Trophoblast cell (in vitro differentiated cells and primary cell): ENCODE results near the gene HEMK1.

Experiments used
- DNase-seq, 2 donors: peaks; one replicate each; pipeline ENCODE4 v3.0.0-alpha.2; 2016
- H2AFZ ChIP-seq: 2 replicates; pipeline ENCODE4 v1.6.1; 2013; ENCODE audit warnings: low read length, moderate library complexity, mild to moderate bottlenecking; ENCODE audit not compliant: insufficient read depth, poor library complexity
- H2AK5ac ChIP-seq: 2 replicates; pipeline ENCODE4 v1.6.1; 2013; ENCODE audit warnings: mild to moderate bottlenecking, low read length
- H2BK120ac ChIP-seq: 2 replicates; pipeline ENCODE4 v1.6.1; 2013; ENCODE audit warnings: low read length, mild to moderate bottlenecking, moderate library complexity; ENCODE audit not compliant: insufficient read depth, poor library complexity
- H2BK12ac ChIP-seq: 2 replicates; pipeline ENCODE4 v1.6.1; 2013; ENCODE audit warnings: mild to moderate bottlenecking, low read length, moderate library complexity
- H2BK5ac ChIP-seq: 2 replicates; pipeline ENCODE4 v1.6.1; 2013; ENCODE audit warnings: low read length, low read depth, moderate library complexity, mild to moderate bottlenecking; ENCODE audit not compliant: poor library complexity
- H3K14ac ChIP-seq: 2 replicates; pipeline ENCODE4 v1.6.1; 2013; ENCODE audit warnings: mild to moderate bottlenecking, low read length
- H3K18ac ChIP-seq: 2 replicates; pipeline ENCODE4 v1.6.1; 2013; ENCODE audit warnings: mild to moderate bottlenecking, low read length
- H3K23ac ChIP-seq: 2 replicates; pipeline ENCODE4 v1.6.1; 2013; ENCODE audit warnings: low read length
- H3K27ac ChIP-seq: 2 replicates; pipeline ENCODE4 v1.5.1; 2013; ENCODE audit warnings: low read depth, mild to moderate bottlenecking, inconsistent platforms, low read length, moderate library complexity
- H3K27me3 ChIP-seq: 2 replicates; pipeline ENCODE4 v1.6.1; 2013; ENCODE audit warnings: inconsistent platforms, mild to moderate bottlenecking, low read length, moderate library complexity; ENCODE audit not compliant: insufficient read depth
- H3K36me3 ChIP-seq, 2 experiments: 1 replicate in 1 of 2; 2 replicates in 1 of 2; pipeline ENCODE4 v1.6.1; 2013; ENCODE audit warnings: low read length in 2 of 2, mild to moderate bottlenecking in 2 of 2, moderate library complexity in 1 of 2; ENCODE audit not compliant: insufficient read depth in 2 of 2, control insufficient read depth in 1 of 2
- H3K4ac ChIP-seq: 2 replicates; pipeline ENCODE4 v1.6.1; 2013; ENCODE audit warnings: low read depth, mild to moderate bottlenecking, low read length, moderate library complexity
- H3K4me1 ChIP-seq, 2 experiments: 1 replicate in 1 of 2; 2 replicates in 1 of 2; pipeline ENCODE4 v1.6.1; 2013; ENCODE audit warnings: low read length in 2 of 2, mild to moderate bottlenecking in 2 of 2, moderate library complexity in 1 of 2; ENCODE audit not compliant: insufficient read depth in 2 of 2, control insufficient read depth in 1 of 2
- H3K4me2 ChIP-seq: 2 replicates; pipeline ENCODE4 v1.6.1; 2013; ENCODE audit warnings: inconsistent platforms, mild to moderate bottlenecking, low read length, moderate library complexity
- H3K4me3 ChIP-seq: 2 replicates; pipeline ENCODE4 v1.5.1; 2013; ENCODE audit warnings: mild to moderate bottlenecking, low read depth, low read length, inconsistent platforms
- H3K79me1 ChIP-seq: one replicate; pipeline ENCODE4 v1.6.1; 2013; ENCODE audit warnings: low read length
- H3K79me2 ChIP-seq: 2 replicates; pipeline ENCODE4 v1.6.1; 2013; ENCODE audit warnings: low read length, mild to moderate bottlenecking; ENCODE audit not compliant: control insufficient read depth, insufficient read depth, poor library complexity
- H3K9ac ChIP-seq: 2 replicates; pipeline ENCODE4 v1.6.1; 2013; ENCODE audit warnings: mild to moderate bottlenecking, low read length
- H3K9me3 ChIP-seq: 2 replicates; pipeline ENCODE4 v1.6.1; 2013; ENCODE audit warnings: low read depth, mild to moderate bottlenecking, control low read depth, inconsistent platforms, low read length; ENCODE audit not compliant: insufficient read depth
- H4K12ac ChIP-seq: 2 replicates; pipeline ENCODE4 v1.6.1; 2013; ENCODE audit warnings: low read depth, mild to moderate bottlenecking, low read length, moderate library complexity
- H4K8ac ChIP-seq: 2 replicates; pipeline ENCODE4 v1.6.1; 2013; ENCODE audit warnings: low read depth, mild to moderate bottlenecking, low read length, moderate library complexity
- H4K91ac ChIP-seq: one replicate; pipeline ENCODE4 v1.6.1; 2013; ENCODE audit warnings: low read depth, mild to moderate bottlenecking, low read length, moderate library complexity
- WGBS: extraction: QIAGEN DNeasy Blood & Tissue Kit; methylation state at CpG from one replicate; pipeline ENCODE4 v1.1.7; 2013; ENCODE audit warnings: missing lambda C conversion rate; ENCODE audit not compliant: insufficient read length, insufficient coverage; ENCODE audit errors: extremely low coverage; 5-methylcytosine and 5-hydroxymethylcytosine counted together

HEMK1 gene

DNA sequence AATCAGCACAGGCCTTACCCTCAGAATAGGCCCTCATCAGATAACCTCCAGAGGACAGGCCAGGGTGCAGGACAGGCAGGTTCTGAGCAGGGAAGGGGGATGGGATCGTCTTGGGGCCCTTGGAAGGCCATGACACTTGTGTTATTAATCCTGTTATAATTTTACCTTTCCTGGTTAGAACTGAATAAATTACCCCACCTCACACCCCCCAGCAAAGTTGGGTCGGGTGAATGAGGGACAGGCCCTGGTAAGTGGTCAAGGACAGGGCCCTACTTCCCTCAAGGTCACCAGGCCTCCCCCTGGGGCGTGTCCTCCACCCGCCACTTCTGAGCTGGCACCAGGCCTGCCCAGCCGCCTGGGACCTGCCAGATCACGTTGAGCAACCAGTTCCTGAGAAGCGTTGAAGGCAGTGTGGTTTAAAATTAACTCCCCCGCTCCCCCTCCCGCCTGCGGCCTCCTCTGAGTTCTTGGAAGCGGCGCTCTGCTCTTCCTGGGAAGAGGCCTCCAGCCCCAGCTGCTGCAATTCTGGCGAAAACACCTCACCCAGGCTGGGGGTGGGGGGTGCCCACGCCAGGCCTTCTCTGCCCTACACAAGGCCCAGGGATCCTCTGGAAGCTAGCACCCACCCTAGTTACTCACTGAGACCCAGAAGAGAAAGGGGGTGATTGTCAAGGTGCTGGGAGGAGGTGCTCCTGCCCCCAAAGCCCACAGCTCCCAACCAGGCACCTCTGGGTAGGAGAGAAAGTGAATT, 31.7 kb downstream of the HEMK1 start:
- peak overlapping the region; percentile 5 for H2BK5ac ChIP-seq
- H3K18ac ChIP-seq = peak overlapping the region; percentile 30
- H2AFZ ChIP-seq = peak overlapping the region; percentile 30
- peak; percentile 34 to 35 for DNase-seq
- peak overlapping the region; percentile 65 for H3K14ac ChIP-seq
- H2AK5ac ChIP-seq = peak overlapping the region; percentile 80
- no peaks in the 10 kb centered on the region for H3K27me3 ChIP-seq
- WGBS = no CpG with 5 or more reads among the region's 14 CpGs
- no peaks in the 10 kb centered on the region for H3K36me3 ChIP-seq
- peak overlapping the region; percentile 79 for H4K91ac ChIP-seq
- H4K8ac ChIP-seq = peak overlapping the region; percentile 81
- H3K4me1 ChIP-seq = peaks cover 24 to 29% of the 10 kb centered on the region in 2 experiments
- H4K12ac ChIP-seq = peak overlapping the region; percentile 40
- H3K79me2 ChIP-seq = peaks cover 2% of the 10 kb centered on the region
- peak overlapping the region; percentile 59 for H2BK12ac ChIP-seq
- peaks cover 12% of the 10 kb centered on the region for H3K79me1 ChIP-seq
- no peaks in the 10 kb centered on the region for H3K9me3 ChIP-seq
- H2BK120ac ChIP-seq = peak overlapping the region; percentile 46
- no peak overlapping the region for H3K27ac ChIP-seq
- no peak overlapping the region for H3K9ac ChIP-seq
- H3K4ac ChIP-seq = no peak overlapping the region
- no peak overlapping the region for H3K4me3 ChIP-seq
- H3K4me2 ChIP-seq = no peak overlapping the region
- H3K23ac ChIP-seq = no peak overlapping the region

DNA sequence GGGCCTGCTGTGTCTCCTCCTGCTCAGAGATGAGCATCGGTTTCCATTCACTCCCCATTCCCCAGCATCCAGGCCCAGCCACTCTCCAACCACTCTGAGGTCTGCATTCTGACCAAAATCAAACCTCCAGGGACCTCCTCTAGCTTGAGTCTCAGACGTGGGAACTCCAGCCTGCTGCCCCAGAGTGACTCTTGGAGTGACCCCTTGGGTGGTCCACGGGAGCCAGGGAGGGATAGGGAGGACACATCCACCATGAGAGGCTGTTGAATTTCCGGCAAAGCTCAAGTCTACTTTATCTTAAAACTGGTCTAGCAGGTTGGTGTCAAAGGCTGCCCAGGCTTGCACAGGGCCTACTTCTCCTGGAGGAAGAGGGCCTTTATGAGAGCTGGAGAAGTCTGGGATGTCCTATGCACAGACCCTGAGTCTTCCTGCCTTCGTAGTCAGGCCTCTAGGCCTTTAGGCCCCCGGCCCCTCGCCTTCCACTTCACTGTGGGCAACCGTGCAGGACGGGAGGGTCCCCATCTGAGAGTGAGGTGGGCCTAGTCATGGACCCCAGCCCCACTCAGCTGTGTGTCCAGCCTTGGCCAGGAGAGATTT, 33.4 kb downstream of the HEMK1 start:
- DNase-seq = peak; percentile 34 to 64
- H3K36me3 ChIP-seq = peaks cover 9 to 13% of the 10 kb centered on the region in 2 experiments
- H2AK5ac ChIP-seq = peak overlapping the region; percentile 65
- H2BK120ac ChIP-seq = peak overlapping the region; percentile 39
- H3K27me3 ChIP-seq = no peaks in the 10 kb centered on the region
- H3K18ac ChIP-seq = peak overlapping the region; percentile 28
- no peak overlapping the region for H2AFZ ChIP-seq
- H3K14ac ChIP-seq = no peak overlapping the region
- H3K79me2 ChIP-seq = peaks cover 2% of the 10 kb centered on the region
- no peak overlapping the region for H3K27ac ChIP-seq
- H3K9me3 ChIP-seq = no peaks in the 10 kb centered on the region
- peaks cover 12% of the 10 kb centered on the region for H3K79me1 ChIP-seq
- H3K4me2 ChIP-seq = no peak overlapping the region
- peak overlapping the region; percentile 7 for H2BK12ac ChIP-seq
- no peak overlapping the region for H4K12ac ChIP-seq
- no peak overlapping the region for H3K9ac ChIP-seq
- no peak overlapping the region for H3K4me3 ChIP-seq
- peak overlapping the region; percentile 51 for H4K8ac ChIP-seq
- no peak overlapping the region for H3K4ac ChIP-seq
- peak overlapping the region; percentile 73 for H4K91ac ChIP-seq
- no peak overlapping the region for H2BK5ac ChIP-seq
- H3K4me1 ChIP-seq = peaks cover 24 to 29% of the 10 kb centered on the region in 2 experiments
- no peak overlapping the region for H3K23ac ChIP-seq
- WGBS = no CpG with 5 or more reads among the region's 9 CpGs

DNA sequence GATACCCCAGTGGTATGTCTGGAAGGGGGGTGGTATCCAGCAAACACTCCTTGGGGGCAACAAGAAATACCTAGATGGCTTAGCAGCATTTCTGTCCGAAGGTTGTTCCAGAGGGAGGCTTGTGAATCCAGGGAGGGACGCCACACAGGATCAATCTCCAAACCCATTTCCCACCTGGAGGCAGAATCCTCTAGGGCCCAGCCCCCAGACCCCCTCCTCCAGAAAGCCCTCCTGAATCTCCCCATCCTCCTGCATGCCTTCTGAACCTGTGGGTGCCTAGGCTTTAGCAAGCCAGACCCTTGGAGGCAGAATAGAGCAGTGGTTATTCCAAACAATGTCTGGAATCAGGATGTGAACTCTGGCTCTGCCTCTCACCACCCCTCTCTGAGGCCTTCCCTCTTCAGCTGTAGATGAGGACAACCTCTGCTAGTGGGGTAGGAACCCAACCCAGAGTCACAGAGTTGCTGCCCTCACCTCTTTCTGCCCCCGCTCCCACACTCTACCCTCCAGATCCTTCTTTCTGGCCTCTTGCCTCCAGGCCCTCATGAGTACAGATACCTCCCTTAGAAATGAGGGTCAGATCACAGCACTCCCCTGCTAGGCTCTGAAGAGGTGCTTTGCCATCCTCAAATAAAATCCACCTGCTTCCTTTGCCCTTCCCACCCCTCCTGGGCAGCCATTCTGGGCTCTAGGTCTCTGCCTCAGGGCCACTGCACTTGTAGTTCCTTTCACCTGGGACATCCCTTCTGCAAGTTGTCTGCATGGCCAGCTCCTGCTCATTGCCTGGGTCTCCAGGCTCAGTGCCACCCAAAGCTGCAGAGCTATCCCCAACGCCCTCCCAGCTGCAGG, 34.2 kb downstream of the HEMK1 start:
- Histone ChIP-seq H2BK12ac (no peak overlapping the region), H3K36me3 (peaks cover 14% of the 10 kb centered on the region in 2 experiments), H4K91ac (peak overlapping the region; percentile 6), H4K8ac (no peak overlapping the region), H3K23ac (no peak overlapping the region), H4K12ac (no peak overlapping the region), H3K27ac (no peak overlapping the region), H3K4me3 (no peak overlapping the region), H3K79me2 (peaks cover 2% of the 10 kb centered on the region), H3K27me3 (no peaks in the 10 kb centered on the region), H2BK5ac (no peak overlapping the region), H3K4ac (no peak overlapping the region), H3K79me1 (peaks cover 12% of the 10 kb centered on the region), H3K4me2 (no peak overlapping the region), H3K14ac (no peak overlapping the region), H2AK5ac (no peak overlapping the region), H2AFZ (no peak overlapping the region), H3K18ac (no peak overlapping the region), H3K9ac (no peak overlapping the region), H3K9me3 (no peaks in the 10 kb centered on the region), H3K4me1 (peaks cover 24 to 29% of the 10 kb centered on the region in 2 experiments), H2BK120ac (no peak overlapping the region)
- no peak for DNase-seq
- WGBS = no CpG with 5 or more reads among the region's 4 CpGs

DNA sequence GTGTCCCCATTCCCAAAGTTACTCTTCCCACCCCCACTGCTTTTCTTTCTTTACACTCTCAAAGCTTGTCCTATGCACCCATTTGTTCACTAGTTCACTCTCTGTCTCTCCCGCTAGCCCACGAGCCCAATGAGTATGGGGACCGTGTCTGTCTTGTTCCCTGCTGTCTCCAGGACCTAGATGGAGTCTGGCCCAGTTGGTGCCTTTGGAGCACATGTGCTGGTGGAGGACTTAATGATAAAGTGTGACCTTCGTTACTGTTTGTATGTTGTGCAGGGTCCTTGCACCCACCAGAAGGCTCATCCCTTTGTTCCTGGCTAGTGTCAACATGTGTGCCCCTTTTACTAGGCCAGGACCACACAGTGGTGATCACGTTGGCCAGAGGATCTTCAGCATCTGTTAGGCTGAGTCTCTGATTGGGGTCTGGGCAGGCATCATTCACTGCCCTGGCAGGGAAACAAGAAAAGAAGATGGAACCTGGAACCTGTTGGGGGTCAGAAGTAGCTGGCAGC, 34.8 kb downstream of the HEMK1 start:
- no peak for DNase-seq
- Histone ChIP-seq H2AFZ (no peak overlapping the region), H4K12ac (no peak overlapping the region), H3K27me3 (no peaks in the 10 kb centered on the region), H4K91ac (no peak overlapping the region), H3K23ac (no peak overlapping the region), H3K79me1 (peaks cover 12% of the 10 kb centered on the region), H3K4me2 (no peak overlapping the region), H3K4me1 (peaks cover 24 to 28% of the 10 kb centered on the region in 2 experiments), H3K79me2 (peaks cover 2% of the 10 kb centered on the region), H3K27ac (no peak overlapping the region), H2AK5ac (no peak overlapping the region), H4K8ac (no peak overlapping the region), H2BK5ac (no peak overlapping the region), H3K9me3 (no peaks in the 10 kb centered on the region), H3K4me3 (no peak overlapping the region), H2BK12ac (no peak overlapping the region), H3K36me3 (peaks cover 14% of the 10 kb centered on the region in 2 experiments), H3K9ac (no peak overlapping the region), H3K14ac (no peak overlapping the region), H2BK120ac (no peak overlapping the region), H3K18ac (no peak overlapping the region), H3K4ac (no peak overlapping the region)
- no CpG with 5 or more reads among the region's 5 CpGs for WGBS
